Stimulated activated CD4-positive, alpha-beta T cell treated with anti-CD3 and anti-CD28 coated beads, TNF-alpha, amount 100 ng/mL, for 24 hours (primary cell): ENCODE measurements around the gene PTPRH.
A peak's percentile ranks its signal among the peaks of the same experiment; 100 is the strongest.

Experiments used
- DNase-seq, 3 experiments: peaks; one replicate each; pipeline ENCODE4 v3.0.0-alpha.2; 2020; ENCODE audit warnings: low read depth in 3 of 3

Gene PTPRH, protein sequence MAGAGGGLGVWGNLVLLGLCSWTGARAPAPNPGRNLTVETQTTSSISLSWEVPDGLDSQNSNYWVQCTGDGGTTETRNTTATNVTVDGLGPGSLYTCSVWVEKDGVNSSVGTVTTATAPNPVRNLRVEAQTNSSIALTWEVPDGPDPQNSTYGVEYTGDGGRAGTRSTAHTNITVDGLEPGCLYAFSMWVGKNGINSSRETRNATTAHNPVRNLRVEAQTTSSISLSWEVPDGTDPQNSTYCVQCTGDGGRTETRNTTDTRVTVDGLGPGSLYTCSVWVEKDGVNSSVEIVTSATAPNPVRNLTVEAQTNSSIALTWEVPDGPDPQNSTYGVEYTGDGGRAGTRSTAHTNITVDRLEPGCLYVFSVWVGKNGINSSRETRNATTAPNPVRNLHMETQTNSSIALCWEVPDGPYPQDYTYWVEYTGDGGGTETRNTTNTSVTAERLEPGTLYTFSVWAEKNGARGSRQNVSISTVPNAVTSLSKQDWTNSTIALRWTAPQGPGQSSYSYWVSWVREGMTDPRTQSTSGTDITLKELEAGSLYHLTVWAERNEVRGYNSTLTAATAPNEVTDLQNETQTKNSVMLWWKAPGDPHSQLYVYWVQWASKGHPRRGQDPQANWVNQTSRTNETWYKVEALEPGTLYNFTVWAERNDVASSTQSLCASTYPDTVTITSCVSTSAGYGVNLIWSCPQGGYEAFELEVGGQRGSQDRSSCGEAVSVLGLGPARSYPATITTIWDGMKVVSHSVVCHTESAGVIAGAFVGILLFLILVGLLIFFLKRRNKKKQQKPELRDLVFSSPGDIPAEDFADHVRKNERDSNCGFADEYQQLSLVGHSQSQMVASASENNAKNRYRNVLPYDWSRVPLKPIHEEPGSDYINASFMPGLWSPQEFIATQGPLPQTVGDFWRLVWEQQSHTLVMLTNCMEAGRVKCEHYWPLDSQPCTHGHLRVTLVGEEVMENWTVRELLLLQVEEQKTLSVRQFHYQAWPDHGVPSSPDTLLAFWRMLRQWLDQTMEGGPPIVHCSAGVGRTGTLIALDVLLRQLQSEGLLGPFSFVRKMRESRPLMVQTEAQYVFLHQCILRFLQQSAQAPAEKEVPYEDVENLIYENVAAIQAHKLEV

GRCh38 chr19:55208880-55209692 is at the start of gene PTPRH:
PTPRH (minus strand) TSS chr19:55209501; CDS start chr19:55209433, 68 bp downstream.
- no peak for DNase-seq

DNA sequence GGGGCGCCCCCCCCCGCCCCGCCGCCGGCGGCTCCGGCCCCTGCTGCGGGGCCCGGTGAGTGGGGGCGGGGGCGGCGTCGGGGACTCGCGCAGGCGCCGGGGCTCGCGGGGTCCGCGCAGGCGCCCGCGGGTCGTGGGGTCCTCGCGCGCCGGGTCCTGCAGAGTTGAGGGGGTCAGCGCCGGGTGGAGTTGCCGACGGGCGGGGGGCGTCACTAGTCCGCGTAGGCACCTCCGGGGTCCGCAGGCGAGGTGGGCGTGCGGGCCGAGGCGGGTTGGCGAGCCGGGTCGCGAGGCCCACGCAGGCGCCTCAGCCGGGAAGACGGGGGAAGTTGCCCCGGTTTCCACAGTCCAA is 49.2 kb upstream of the PTPRH start:
- peak in 1 of 3 experiments; percentile 46 for DNase-seq

DNA sequence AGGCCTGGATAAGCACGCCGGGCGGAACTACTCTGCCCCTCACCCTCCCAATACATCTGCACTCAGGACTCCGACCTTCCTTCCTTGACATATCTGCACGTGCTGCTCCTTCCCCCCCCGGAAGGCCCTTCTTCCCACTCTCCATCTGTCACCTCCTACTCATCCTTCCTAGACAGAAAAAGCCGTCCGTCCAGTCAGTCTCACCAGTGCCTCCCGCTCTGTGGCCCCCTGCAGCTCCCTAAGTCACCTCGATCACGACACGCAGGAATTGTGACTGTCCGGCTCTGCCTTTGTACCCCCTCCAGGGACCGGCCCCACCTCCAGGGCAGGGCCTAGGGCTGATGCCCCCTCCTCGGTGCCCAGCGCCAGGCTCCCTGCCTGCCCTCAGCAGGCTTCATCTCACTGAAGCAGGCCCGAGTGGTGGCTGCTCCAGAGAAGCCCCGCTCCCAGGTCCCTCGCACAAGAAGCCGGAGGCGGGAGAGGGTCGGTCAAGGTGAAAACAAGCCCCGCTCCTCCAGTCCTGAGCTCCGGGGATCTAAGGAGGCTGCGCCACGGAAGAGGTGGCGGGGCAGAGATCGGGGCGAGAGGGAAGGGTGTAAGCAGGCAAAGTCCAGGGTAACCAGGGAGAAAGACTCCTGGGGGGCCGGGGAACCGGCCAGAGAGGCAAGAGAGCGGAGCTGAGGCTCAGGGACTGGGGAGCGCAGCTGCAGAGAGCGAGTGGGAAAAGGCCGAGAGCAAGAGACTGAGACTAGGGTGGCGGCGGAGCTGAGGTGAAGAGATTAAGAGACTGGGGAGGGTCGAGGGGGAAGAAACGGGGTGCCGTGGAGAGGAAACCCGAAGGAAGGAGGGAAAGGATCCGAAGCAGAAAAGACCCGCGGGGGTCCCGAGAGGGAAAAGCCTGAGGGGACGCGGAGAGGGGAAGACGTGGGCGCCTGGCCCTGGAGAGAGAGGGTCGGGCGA is 48.4 kb upstream of the PTPRH start:
- DNase-seq: peak in 1 of 3 experiments; percentile 34

- no peak for DNase-seq
Measured at GRCh38 chr19:55256562-55257460, 47.5 kb upstream of the PTPRH start.

DNA sequence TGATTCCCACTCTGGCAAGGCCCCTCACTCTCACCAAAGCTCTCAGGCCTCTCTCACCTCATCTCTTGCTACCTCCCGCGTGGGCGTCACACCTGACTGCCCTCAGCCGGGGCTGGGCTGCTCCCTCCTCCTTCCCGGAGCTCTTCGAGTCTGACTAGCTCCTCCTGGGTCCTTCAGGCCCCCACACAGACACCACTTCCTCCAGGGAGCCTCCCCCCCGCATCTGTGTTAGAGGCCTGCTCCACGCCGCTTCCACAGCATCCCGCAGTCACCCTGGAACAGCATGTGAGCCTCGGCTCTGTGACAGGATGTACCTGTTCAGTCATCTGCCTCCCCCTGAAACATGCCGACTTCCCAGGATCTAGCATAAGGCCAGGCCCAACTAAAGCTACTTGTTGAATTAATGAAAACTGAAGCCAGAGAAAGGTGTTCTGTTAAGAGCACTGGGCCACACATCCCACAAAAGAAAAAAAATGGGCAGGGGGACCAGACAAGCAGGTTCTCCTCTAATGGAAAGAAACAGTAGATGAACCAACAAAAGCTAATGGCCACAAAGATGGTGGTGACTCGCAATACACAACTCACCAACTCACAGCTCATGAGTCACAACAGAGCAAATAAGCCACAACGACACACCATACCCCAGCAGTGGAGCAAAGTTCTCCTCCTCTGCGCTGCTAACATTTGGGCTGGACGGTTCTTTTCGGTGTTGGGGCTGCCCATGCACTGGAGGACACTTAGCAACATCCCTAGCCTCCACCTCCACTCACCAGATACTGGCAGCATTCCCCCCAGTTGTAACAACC is 46.5 kb upstream of the PTPRH start:
- DNase-seq: peak in 1 of 3 experiments; percentile 76

GRCh38 chr19:55254625-55254977 is 45.3 kb upstream of the PTPRH start:
- no peak for DNase-seq

- DNase-seq: peak in 1 of 3 experiments; percentile 48
Measured at GRCh38 chr19:55253842-55254624, 44.7 kb upstream of the PTPRH start.

DNA sequence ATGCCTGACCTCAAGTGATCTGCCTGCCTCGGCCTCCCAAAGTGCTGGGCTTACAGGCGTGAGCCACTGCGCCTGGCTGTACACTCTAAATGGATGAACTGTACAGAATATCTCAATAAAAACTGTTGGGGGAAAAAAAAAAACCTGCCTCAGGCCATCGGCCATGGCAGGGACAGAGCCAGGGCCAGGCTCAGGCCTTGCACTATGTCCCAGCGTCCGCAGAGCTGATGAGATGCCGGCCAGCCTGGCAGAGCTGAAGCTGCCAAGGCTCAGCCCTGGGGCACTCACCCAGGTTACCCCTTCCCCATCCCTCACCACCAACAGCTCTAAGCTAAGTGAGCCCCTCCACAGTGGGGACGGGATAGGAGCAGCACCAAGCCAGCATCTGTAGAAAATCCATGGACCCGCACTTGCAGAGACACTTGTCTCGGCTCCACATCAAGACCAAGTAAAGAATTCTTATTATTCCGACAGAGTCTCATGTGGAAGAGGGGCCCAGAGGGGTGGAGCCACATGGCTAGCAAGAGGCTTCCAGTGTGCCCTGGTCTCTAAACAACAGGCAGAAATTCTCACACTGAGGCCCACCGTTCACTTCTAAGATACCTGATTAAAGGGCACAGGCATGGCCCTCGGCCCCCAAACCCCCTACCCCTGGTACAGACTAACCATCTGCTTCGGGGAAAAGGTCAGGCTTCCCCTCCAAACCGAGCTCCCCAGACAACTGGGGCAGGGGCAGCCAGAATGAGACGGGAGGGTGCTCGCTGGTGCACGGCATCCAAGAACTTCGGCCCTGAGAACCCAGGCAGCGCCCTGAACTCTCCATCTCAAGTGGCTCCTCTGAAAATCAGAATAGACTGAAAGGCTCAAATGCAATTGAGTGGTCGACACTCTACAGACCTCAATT is 43.7 kb upstream of the PTPRH start:
- no peak for DNase-seq

- DNase-seq: peak in 1 of 3 experiments; percentile 42
Measured at GRCh38 chr19:55251341-55252081, 42.2 kb upstream of the PTPRH start.

GRCh38 chr19:55250262-55251036 is 41.1 kb upstream of the PTPRH start:
- no peak for DNase-seq

DNA sequence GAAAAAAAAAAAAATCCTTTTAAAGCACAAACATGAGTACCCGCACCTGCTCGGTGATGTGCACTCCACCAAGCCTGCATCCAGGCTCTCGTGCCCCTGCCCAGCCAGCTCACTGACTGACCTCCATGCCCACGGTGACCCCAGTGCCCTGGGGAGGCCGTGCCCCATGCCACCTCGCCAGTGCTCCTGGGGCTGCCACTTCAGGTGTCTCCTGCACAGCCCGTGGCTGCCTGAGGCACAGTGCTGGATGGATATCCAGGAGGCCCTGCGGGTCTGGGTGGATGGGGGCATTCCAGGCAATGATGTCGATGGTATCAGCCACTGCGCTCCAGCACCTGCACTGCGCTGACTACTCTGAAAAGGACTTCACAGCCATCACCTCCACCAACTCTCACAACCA is 40.5 kb upstream of the PTPRH start:
- no peak for DNase-seq

DNA sequence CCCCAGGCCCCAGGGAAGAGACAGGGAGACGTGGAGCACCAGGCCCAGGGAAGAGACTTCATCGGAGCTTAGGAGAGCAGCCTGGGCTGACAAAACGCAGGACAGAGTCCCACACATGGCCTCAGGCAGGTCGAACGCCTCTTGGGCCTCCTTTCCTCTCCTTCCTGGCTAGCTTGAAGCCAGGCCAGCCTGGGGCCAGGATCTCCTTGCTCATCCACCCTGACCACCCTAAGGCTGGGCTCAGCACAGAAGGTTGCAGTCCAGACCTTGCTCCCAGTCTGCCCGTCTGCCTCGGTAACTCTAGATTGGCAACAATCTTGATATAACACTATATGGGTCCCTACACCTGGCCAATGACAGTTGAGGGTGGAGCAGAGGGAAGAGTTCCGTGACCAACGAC is 39.4 kb upstream of the PTPRH start:
- no peak for DNase-seq

- DNase-seq: no peak
Measured at GRCh38 chr19:55248166-55248675, 38.9 kb upstream of the PTPRH start.

DNA sequence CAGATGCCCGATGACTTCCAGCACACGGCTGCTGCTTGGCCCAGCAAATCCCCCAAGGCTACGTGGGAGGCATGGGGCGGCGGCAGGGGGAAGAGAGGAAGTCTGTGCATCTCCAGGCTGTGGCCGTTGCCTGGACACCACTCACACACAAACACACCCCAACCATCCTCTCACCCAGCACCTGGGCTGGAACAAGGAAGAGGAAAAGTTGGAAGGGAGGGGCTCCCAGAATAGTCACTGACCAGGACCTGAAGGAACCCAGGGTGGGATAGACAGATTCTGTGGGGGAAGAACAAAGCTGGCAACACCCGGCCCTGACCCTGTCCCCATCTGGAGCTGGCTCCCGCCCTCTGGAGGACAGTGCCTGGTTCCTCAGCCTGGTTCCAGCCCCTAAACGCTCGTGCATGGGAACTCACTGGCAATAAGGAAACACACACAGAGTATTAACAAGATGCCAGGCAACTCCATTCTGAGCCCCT is 38.4 kb upstream of the PTPRH start:
- DNase-seq: no peak
